Esophagus muscularis mucosa (tissue), 4 donors: ENCODE measurements around the gene CFAP52. TPM values are rescaled to one million over a fixed set of nuclear protein-coding genes. Genes with fewer than 3 reads are reported as not detected.
"Not testable (repeated sequence)": the region's sequence is repeated elsewhere in the genome, so short reads cannot be mapped to it uniquely, and the experiment has no call there.

ENCODE experiments used
- DNase-seq: peaks from one replicate; pipeline ENCODE4 v3.0.0-alpha.2; 2017; ENCODE audit errors: extremely low spot score
- H3K27ac ChIP-seq, 4 donors: fragments of 200-600 bp; sonication (generic); replicated peaks in 1 of 4; 1 replicate in 3 of 4; 2 replicates in 1 of 4; pipeline ENCODE4 v1.5.1; 2016 to 2019; ENCODE audit warnings: mild to moderate bottlenecking in 1 of 4
- H3K27me3 ChIP-seq, 4 donors: fragments of 200-600 bp; sonication (generic); one replicate each; pipeline versions ENCODE4 v1.5.1 to v1.6.0; 2016 to 2019
- H3K36me3 ChIP-seq, 4 donors: fragments of 200-600 bp; sonication (generic); one replicate each; pipeline ENCODE4 v1.5.1; 2016 to 2019
- H3K4me1 ChIP-seq, 4 donors: fragments of 200-600 bp; sonication (generic); one replicate each; pipeline ENCODE4 v1.5.1; 2016 to 2019
- H3K4me3 ChIP-seq, 4 donors: fragments of 200-600 bp; sonication (generic); 1 replicate in 2 of 4; 2 replicates in 2 of 4; pipeline ENCODE4 v1.5.1; 2016 to 2019; ENCODE audit warnings: mild to moderate bottlenecking in 4 of 4, moderate library complexity in 1 of 4
- H3K9me3 ChIP-seq, 4 donors: fragments of 200-600 bp; sonication (generic); 1 replicate in 3 of 4; 2 replicates in 1 of 4; pipeline ENCODE4 v1.5.1; 2016 to 2019
- EP300 ChIP-seq: sonication (generic); formaldehyde crosslinking; IDR thresholded peaks from one replicate; pipeline ENCODE4 v1.6.1; 2017; ENCODE audit warnings: antibody characterized with exemption
- POLR2A ChIP-seq: fragments of 450-650 bp; IDR thresholded peaks from one replicate; pipeline ENCODE4 v1.6.1; 2017; ENCODE audit warnings: antibody characterized with exemption, moderate library complexity, mild to moderate bottlenecking, low read depth
- POLR2AphosphoS5 ChIP-seq, 2 donors: sonication (generic); formaldehyde crosslinking; IDR thresholded peaks; one replicate each; pipeline ENCODE4 v1.6.1; 2017; ENCODE audit warnings: antibody characterized with exemption in 2 of 2
- WGBS: methylation state at CpG from one replicate; pipeline ENCODE4 v1.1.5; 2018; 5-methylcytosine and 5-hydroxymethylcytosine counted together
- intact Hi-C: fragments of 100-400 bp; cut with DNase I; formaldehyde crosslinking; loops from one replicate; pipeline ENCODE4 v1.15.1; 2023
- total RNA-seq, 4 donors: library from RNA; depleted of rRNA; stranded (reverse); fragments of >200 nt; gene quantifications; one replicate each; pipeline versions ENCODE4 v1.1.0 to v1.2.1, GENCODE V29; 2016
- TF ChIP-seq, protein P1 (sequence below), 3 experiments: fragments of 200-600 bp in 2 of 3; fragments of 450-650 bp in 1 of 3; sonication (generic) in 2 of 3; IDR thresholded peaks; one replicate each; pipeline ENCODE4 v1.5.1; 2017 to 2019; ENCODE audit warnings: antibody characterized with exemption in 3 of 3, mild to moderate bottlenecking in 2 of 3, moderate library complexity in 1 of 3

CFAP52 gene
- total RNA-seq, 4 donors from 2014 or later = 0.83 to 1.2 TPM; not detected in 2

- intact Hi-C loops = no loop called here
- no peaks in the 10 kb centered on the region for H3K4me1 ChIP-seq
- 97% methylated on average over 7 of the region's 7 CpGs for WGBS
Observed at GRCh38 chr17:9544221-9544620, 32.2 kb upstream of the CFAP52 start.

DNA sequence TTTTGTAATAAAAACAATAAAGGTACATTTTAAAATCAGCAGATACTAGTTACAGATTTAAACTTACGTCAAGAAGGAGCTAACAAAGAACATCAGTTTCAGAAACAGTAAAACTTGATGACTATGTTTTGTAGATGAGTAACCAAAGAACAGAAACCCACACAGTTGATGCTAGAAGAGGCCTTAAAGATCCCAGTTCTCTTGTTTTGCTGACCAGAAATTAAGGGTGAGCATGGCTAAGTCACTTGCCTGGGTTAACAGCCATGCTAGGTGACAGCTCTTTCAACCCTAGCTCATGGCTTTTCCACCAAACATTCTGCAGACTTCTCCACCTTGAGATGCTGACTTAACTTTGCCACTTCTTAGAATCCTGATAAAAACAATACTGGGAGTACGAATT is 27.2 kb upstream of the CFAP52 start:
- Histone ChIP-seq H3K36me3 (peaks cover 0 to 17% (median 11%) of the 10 kb centered on the region in 4 donors), H3K4me1 (peaks cover 0 to 13% (median 12%) of the 10 kb centered on the region in 4 donors), H3K27ac (no peak overlapping the region), H3K9me3 (no peaks in the 10 kb centered on the region), H3K27me3 (no peaks in the 10 kb centered on the region), H3K4me3 (no peak overlapping the region)
- 100% methylated on average over 2 of the region's 2 CpGs for WGBS
- intact Hi-C loops = no loop called here
- DNase-seq = no peak
- TF ChIP-seq, protein P1, sequence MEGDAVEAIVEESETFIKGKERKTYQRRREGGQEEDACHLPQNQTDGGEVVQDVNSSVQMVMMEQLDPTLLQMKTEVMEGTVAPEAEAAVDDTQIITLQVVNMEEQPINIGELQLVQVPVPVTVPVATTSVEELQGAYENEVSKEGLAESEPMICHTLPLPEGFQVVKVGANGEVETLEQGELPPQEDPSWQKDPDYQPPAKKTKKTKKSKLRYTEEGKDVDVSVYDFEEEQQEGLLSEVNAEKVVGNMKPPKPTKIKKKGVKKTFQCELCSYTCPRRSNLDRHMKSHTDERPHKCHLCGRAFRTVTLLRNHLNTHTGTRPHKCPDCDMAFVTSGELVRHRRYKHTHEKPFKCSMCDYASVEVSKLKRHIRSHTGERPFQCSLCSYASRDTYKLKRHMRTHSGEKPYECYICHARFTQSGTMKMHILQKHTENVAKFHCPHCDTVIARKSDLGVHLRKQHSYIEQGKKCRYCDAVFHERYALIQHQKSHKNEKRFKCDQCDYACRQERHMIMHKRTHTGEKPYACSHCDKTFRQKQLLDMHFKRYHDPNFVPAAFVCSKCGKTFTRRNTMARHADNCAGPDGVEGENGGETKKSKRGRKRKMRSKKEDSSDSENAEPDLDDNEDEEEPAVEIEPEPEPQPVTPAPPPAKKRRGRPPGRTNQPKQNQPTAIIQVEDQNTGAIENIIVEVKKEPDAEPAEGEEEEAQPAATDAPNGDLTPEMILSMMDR (IDR thresholded peaks at IDR 0.05) = no peak
- TF ChIP-seq POLR2AphosphoS5 (IDR thresholded peaks at IDR 0.05) = no peak

More at GRCh38 chr17:9544221-9544620, 32.2 kb upstream of the CFAP52 start:
- H3K27ac ChIP-seq = no peak overlapping the region
- peaks cover 0 to 32% (median 12%) of the 10 kb centered on the region in 4 donors for H3K36me3 ChIP-seq
- no peaks in the 10 kb centered on the region for H3K27me3 ChIP-seq
- no peak overlapping the region for H3K4me3 ChIP-seq
- DNase-seq = no peak
- H3K9me3 ChIP-seq = no peaks in the 10 kb centered on the region
- TF ChIP-seq, protein P1 (IDR thresholded peaks at IDR 0.05) = no peak
- TF ChIP-seq POLR2A = no peak
- TF ChIP-seq POLR2AphosphoS5 (IDR thresholded peaks at IDR 0.05) = no peak
- TF ChIP-seq EP300 = no peak

DNA sequence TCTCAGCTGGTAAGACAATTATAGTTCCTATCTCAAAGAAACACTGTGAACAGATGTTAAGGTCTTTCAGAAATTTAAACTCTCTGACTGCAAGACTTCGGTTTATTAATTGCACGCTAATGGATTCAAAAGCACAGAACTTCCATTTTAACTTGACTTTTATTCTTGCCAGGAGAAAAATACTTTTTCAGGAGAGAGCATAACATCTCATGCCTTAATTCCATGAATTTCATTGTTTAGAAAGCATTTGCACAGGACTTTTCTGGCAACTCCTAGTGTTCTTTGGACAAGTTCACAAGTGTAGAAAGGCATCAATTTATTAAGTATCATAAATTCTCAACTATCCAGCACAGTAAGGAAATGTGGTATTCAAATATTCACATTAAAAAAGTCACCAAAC is 23.3 kb upstream of the CFAP52 start:
- Histone ChIP-seq H3K4me3 (no peak overlapping the region), H3K4me1 (peaks cover 0 to 24% (median 20%) of the 10 kb centered on the region in 4 donors), H3K27ac (no peak overlapping the region), H3K9me3 (no peaks in the 10 kb centered on the region), H3K27me3 (no peaks in the 10 kb centered on the region), H3K36me3 (peaks cover 0 to 13% (median 7%) of the 10 kb centered on the region in 4 donors)
- TF ChIP-seq POLR2A (no peak), POLR2AphosphoS5 (IDR thresholded peaks at IDR 0.05) (no peak), EP300 (no peak)
- TF ChIP-seq, protein P1 (IDR thresholded peaks at IDR 0.05) = no peak
- intact Hi-C loops = no loop called here
- no peak for DNase-seq
- WGBS = 48% methylated on average over 2 of the region's 2 CpGs

- Histone ChIP-seq H3K4me1 (peaks cover 0 to 24% (median 20%) of the 10 kb centered on the region in 4 donors), H3K9me3 (no peaks in the 10 kb centered on the region), H3K4me3 (no peak overlapping the region), H3K27me3 (no peaks in the 10 kb centered on the region), H3K27ac (peak overlapping the region in 1 of 4 donors; percentile 34), H3K36me3 (peaks cover 0 to 13% (median 7%) of the 10 kb centered on the region in 4 donors)
- DNase-seq = no peak
- 44% methylated on average over 4 of the region's 4 CpGs for WGBS
- intact Hi-C loops = no loop called here
- TF ChIP-seq POLR2A = no peak
- no peak for TF ChIP-seq EP300
- TF ChIP-seq, protein P1 (IDR thresholded peaks at IDR 0.05) = no peak
- no peak for TF ChIP-seq POLR2AphosphoS5 (IDR thresholded peaks at IDR 0.05)
Observed at GRCh38 chr17:9553596-9553995, 22.8 kb upstream of the CFAP52 start.

GRCh38 chr17:9554715-9555114 is 21.7 kb upstream of the CFAP52 start:
- H3K9me3 ChIP-seq, intact Hi-C loops, H3K27me3 ChIP-seq, H3K27ac ChIP-seq, H3K4me3 ChIP-seq, DNase-seq: not testable (repeated sequence)
- Histone ChIP-seq H3K4me1 (peaks cover 0 to 24% (median 20%) of the 10 kb centered on the region in 4 donors), H3K36me3 (peaks cover 0 to 13% (median 5%) of the 10 kb centered on the region in 4 donors)
- 87% methylated on average over 6 of the region's 6 CpGs for WGBS
- TF ChIP-seq, protein P1 (IDR thresholded peaks at IDR 0.05) = peak in 2 of 3 experiments; percentile 7 to 27
